MCF 10A (cell line): ENCODE measurements around the gene PDCD2L. TPM values are rescaled to one million over a fixed set of nuclear protein-coding genes. Genes with fewer than 3 reads are reported as not detected.
A peak's percentile ranks its signal among the peaks of the same experiment; 100 is the strongest.

Experiments
- BruUV-seq: library from RNA; stranded (reverse); fragments of 400-500 nt; replicated peaks from 2 replicates; lab custom pipeline; 2021; lab: Mats Ljungman, UMichigan
- CTCF ChIA-PET: fragments of 300-600 bp; sonication (Branson Sonifier 250); formaldehyde crosslinking; extraction: SDS; loops from one replicate; lab custom pipeline; 2021; ENCODE audit warnings: antibody characterized with exemption, inconsistent platforms; lab: Yijun Ruan, JAX
- POLR2A ChIA-PET: fragments of 300-600, 350-650 bp; sonication (Branson Sonifier 250); formaldehyde crosslinking; extraction: SDS; loops from one replicate; lab custom pipeline; 2020; ENCODE audit warnings: antibody characterized with exemption, inconsistent platforms; lab: Yijun Ruan, JAX
- DNase-seq: peaks from one replicate; pipeline ENCODE4 v3.0.0-alpha.2; 2018; ENCODE audit not compliant: unreplicated experiment
- H3K27ac Mint-ChIP-seq: one replicate; pipeline ENCODE4 v1.8.0; 2022; ENCODE audit warnings: mild to moderate bottlenecking, low read depth, mixed read lengths; ENCODE audit not compliant: unreplicated experiment
- H3K27me3 Mint-ChIP-seq: one replicate; pipeline ENCODE4 v1.8.0; 2022; ENCODE audit warnings: mixed read lengths; ENCODE audit not compliant: insufficient read depth, unreplicated experiment
- H3K36me3 Mint-ChIP-seq: one replicate; pipeline ENCODE4 v1.8.0; 2022; ENCODE audit warnings: mild to moderate bottlenecking, moderate library complexity, mixed read lengths; ENCODE audit not compliant: insufficient read depth, unreplicated experiment
- H3K4me1 Mint-ChIP-seq: one replicate; pipeline ENCODE4 v1.8.0; 2022; ENCODE audit warnings: mixed read lengths; ENCODE audit not compliant: insufficient read depth, unreplicated experiment
- H3K4me3 Mint-ChIP-seq: one replicate; pipeline ENCODE4 v1.8.0; 2022; ENCODE audit warnings: mild to moderate bottlenecking, moderate library complexity, mixed read lengths; ENCODE audit not compliant: unreplicated experiment
- H3K9me3 Mint-ChIP-seq: one replicate; pipeline ENCODE4 v1.8.0; 2022; ENCODE audit warnings: mixed read lengths; ENCODE audit not compliant: unreplicated experiment
- CTCF ChIP-seq: fragments of 200-600 bp; IDR thresholded peaks from one replicate; pipeline ENCODE4 v1.8.0; 2022; ENCODE audit warnings: antibody characterized with exemption, mild to moderate bottlenecking; ENCODE audit not compliant: unreplicated experiment
- intact Hi-C: fragments of 100-400 bp; cut with micrococcal nuclease; formaldehyde crosslinking; loops from 2 replicates; pipeline ENCODE4 v1.14.1; 2022
- total RNA-seq: library from RNA; stranded (reverse); gene quantifications from 2 replicates; pipeline ENCODE4 v1.2.3, GENCODE V29; 2022

The PDCD2L gene
- total RNA-seq, 1 experiment from 2014 or later, result 24.4 TPM

- TF ChIP-seq CTCF, result no peak
- POLR2A ChIA-PET, result interaction anchor here (0.6 to 1.4 kb wide), 7 partner anchors 9 to 253 kb away, joined by 3 to 4 read pairs (median 3); partner anchors contain the start of gene WTIP
- Mint-ChIP-seq H3K4me3 (no peak overlapping the region), H3K36me3 (peaks cover 33% of the 10 kb centered on the region), H3K27me3 (no peaks in the 10 kb centered on the region), H3K9me3 (no peaks in the 10 kb centered on the region), H3K27ac (no peak overlapping the region), H3K4me1 (peaks cover 10% of the 10 kb centered on the region)
- DNase-seq, result no peak
- CTCF ChIA-PET, result interaction anchor here (0.6 kb wide), 1 partner anchor 20 kb away, joined by 3 read pairs; no protein-coding TSS in a partner anchor
- intact Hi-C loops, result no loop called here
- BruUV-seq, result no TSS peak
Measured at GRCh38 chr19:34426096-34426661, 22.0 kb downstream of the PDCD2L start.

GRCh38 chr19:34428549-34429285 lies 24.5 kb downstream of the PDCD2L start:
- POLR2A ChIA-PET, result interaction anchor here (0.8 to 2.1 kb wide), 13 partner anchors 9 to 1457 kb away, joined by 3 to 10 read pairs (median 5); partner anchors contain the start of genes CEP89, GPI, KCTD15 and PDCD2L
- Mint-ChIP-seq H3K36me3 (peaks cover 42% of the 10 kb centered on the region), H3K27me3 (no peaks in the 10 kb centered on the region), H3K27ac (peak overlapping the region; percentile 88), H3K4me1 (peaks cover 13% of the 10 kb centered on the region), H3K9me3 (no peaks in the 10 kb centered on the region), H3K4me3 (peak overlapping the region; percentile 88)
- CTCF ChIA-PET, result interaction anchor here (0.6 to 1.1 kb wide), 6 partner anchors 8 to 234 kb away, joined by 3 to 6 read pairs (median 3); no protein-coding TSS in a partner anchor
- DNase-seq, result peak; percentile 47
- intact Hi-C loops, result no loop called here
- no TSS peak for BruUV-seq
- TF ChIP-seq CTCF, result no peak

GRCh38 chr19:34429553-34429952 lies 25.4 kb downstream of the PDCD2L start:
- BruUV-seq, result no TSS peak
- Mint-ChIP-seq H3K4me1 (peaks cover 13% of the 10 kb centered on the region), H3K27me3 (no peaks in the 10 kb centered on the region), H3K9me3 (no peaks in the 10 kb centered on the region), H3K27ac (peak overlapping the region; percentile 88), H3K36me3 (peaks cover 41% of the 10 kb centered on the region), H3K4me3 (peak overlapping the region; percentile 88)
- ChIA-PET CTCF (interaction anchor here (1.2 to 1.5 kb wide), 3 partner anchors 32 to 70 kb away, joined by 5 to 8 read pairs (median 5); no protein-coding TSS in a partner anchor), POLR2A (interaction anchor here (0.9 to 2.1 kb wide), 3 partner anchors 24 to 63 kb away, joined by 3 to 10 read pairs (median 7); partner anchors contain the start of gene PDCD2L)
- intact Hi-C loops, result no loop called here
- no peak for TF ChIP-seq CTCF
- DNase-seq, result no peak
